ENCODE data around the gene SERINC5.
"Not testable (repeated sequence)": the region's sequence is repeated elsewhere in the genome, so short reads cannot be mapped to it uniquely, and the experiment has no call there.

Gene SERINC5

GRCh38 chr5:80160242-80160641, 95.6 kb downstream of the SERINC5 start:
- DNase-seq = no peak

DNA sequence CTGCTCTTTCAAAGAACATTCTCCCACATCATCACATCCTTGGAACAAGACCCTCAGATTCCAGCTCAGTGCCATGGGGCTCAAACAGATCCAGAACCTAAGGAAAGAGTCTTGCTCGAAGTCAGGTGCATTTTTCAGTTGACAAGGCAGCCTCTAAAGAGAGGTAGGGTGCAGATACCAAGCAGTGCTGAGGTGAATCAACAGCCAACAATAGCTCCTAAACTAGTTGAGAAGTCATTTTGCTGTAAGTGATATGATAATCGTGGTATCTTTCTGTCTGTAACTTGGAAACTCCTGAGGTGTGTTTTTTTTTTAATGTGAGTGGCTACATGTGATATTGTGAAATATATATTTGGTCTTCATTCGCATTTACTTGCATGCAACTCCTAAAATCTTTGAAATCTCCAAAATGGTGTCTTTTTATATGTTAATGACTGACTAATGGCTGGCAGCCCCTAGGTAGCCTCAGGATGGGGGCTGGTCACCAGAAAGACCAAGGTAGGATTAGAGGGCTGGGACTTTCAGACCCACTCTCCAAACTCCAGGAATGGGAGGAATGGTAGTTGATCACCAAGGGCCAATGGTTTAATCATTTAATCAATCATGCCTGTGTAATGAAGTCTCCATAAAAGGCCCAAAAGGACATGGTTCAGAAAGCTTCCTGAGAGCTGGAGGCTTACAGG, 96.6 kb downstream of the SERINC5 start:
- DNase-seq = no peak

DNA sequence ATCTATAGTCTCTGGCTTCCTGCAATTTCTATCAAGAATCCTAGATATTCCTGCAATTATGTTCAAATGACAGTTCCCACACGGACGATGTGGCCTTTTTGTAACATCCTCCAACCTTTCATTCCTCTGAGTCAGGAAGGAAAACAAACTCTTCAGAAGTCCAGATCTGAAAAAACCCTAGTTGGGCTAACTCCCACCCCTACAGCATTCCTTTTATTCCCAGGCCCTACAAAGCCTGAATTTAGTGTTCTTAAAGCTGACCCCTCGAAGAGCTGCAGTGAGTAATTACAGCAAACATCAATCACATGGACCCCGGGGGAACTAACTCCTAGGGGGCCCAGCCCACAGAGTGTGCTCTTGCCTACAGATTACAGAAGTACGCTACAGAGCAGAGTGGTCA, 99.7 kb downstream of the SERINC5 start:
- peak; percentile 27 for DNase-seq

DNA sequence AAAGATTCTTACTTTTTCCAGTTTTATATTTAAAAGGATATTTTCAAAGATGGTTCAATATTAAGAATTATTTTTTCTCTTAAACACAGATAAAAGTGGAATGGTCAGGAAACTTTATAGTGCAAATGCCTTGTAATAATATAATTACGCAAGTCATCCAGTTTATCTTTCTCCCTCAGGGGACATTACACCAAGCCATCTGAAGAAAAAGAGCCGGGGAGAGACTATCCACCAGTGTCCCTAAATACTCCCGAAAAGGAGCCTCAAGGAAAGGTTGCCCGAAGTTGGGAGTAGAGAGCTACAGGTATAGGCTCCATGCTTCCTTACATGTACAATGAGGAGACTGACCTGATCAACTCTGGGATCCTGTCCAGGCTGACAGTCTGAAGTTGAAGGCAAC, 101.1 kb downstream of the SERINC5 start:
- DNase-seq = no peak

DNA sequence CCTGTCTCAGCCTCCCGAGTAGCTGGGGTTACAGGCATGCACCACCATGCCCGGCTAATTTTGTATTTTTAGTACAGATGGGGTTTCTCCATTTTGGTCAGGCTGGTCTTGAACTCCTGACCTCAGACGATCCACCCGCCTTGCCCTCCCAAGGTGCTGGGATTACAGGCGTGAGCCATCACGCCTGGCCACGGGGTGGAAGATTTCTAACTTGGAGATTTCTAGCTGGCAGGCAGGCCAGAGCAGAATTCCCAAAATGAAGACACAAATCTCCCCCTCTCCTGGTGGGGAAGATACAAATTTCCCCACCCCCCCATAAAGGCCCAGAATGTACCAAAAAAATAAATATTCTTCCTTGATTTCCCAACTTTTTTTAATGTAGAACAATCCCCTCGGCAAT, 101.6 kb downstream of the SERINC5 start:
- DNase-seq = not testable (repeated sequence)

- no peak for DNase-seq
Observed at GRCh38 chr5:80153586-80154126, 102.2 kb downstream of the SERINC5 start.

GRCh38 chr5:80152778-80153177, 103.1 kb downstream of the SERINC5 start:
- no peak for DNase-seq

- no peak for DNase-seq
Observed at GRCh38 chr5:80151890-80152289, 104.0 kb downstream of the SERINC5 start.

DNA sequence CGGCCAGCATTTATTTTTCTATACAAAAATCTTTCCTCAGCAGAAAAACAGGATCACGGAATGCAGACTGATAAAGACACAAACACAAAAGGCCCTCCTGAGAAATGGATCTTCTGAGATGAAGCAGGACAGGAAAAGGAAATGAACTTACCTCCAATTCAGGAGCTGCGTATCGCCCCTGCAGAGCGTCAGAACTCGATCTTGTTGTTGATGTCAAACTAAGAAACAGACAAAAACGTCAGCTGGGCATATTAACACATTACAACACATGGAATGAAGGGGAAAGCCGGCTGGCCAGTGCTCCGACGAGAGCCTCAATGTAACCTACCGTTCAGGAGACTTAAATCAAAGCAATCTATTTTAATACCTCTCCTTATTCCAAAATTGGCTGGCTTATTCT, 105.1 kb downstream of the SERINC5 start:
- DNase-seq = no peak

DNA sequence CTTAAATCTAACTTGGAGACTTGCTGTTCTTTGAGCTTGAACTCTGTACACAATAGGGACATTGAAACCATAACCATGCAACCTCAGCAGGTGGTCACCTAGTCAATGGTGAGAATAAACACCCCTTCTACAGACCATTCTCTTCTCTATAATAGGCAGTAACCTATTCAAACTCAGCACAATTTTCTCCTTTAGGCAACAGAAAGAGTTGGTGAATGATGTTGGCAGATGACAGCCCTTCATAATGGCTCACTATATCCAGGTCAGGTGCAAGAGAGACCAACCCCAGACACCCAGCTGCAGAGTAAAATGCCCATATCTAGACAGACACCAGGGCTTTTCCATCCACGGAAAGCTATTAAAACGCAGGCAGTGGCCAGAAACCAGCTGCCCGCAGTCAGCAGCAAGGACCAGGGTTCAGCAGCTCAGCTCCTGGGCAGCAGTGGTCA, 106.7 kb downstream of the SERINC5 start:
- no peak for DNase-seq

DNA sequence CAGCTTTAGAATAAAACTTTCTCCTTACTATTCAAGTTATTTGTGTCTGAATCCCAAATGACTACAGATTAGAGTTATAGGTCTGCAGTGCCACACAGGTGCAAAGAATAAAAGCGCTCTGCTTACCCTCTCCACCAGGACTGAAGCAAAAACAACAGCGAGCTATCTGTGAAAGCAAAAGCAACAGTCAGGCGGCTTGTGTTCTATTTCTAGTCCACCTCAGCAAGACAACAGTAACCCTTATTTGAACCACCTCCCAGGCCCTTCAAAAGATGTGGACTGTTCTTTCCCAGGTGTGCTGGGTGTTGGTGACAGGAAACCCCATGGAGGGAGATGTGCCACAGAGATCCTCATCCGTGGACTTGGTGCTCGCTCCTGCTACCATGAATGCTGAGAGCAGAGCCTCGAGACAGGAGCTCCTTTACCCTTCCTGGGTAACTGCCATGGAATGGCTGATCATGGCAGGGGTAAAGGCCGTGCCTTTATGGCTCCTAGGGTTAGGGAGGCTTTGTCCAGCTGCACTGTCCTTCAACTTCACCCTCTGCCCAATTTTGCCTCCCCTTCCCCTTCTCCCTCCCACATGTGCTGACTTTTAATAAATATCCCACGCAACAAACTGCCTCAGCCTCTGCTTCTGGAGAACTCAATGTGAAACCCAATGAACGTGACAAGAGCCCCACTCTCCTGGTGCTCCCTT, 108.6 kb downstream of the SERINC5 start:
- no peak for DNase-seq

- no peak for DNase-seq
Observed at GRCh38 chr5:80146046-80146445, 109.8 kb downstream of the SERINC5 start.

GRCh38 chr5:80143491-80143890, 112.4 kb downstream of the SERINC5 start:
- DNase-seq = no peak

- no peak for DNase-seq
Observed at GRCh38 chr5:80142996-80143395, 112.9 kb downstream of the SERINC5 start.

GRCh38 chr5:80141681-80142080, 114.2 kb downstream of the SERINC5 start:
- no peak for DNase-seq

DNA sequence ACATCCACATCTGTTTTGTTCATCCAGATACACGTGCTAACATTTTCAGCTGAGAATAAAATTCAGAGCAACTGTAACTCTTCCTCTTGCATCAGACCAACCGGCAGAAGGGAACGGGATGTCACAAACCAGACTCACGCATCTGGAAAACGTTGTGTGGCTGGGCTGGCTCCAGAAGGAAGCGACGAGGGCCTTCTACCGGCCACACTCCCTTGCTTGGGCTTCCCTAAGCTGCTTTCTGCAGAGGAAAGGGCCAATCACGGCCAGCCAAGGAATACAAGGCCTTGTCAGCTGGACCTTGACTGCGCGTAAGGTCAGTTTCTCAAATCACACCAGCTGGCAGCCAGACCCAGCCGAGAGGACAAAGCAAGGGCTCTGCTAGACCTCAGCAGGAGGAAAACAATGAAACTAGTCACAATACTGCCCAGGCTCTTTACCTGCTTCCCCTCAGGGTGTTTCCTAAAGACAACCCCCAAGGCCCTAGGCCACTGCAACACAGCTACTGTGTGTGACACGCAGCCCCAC, 114.6 kb downstream of the SERINC5 start:
- no peak for DNase-seq

DNA sequence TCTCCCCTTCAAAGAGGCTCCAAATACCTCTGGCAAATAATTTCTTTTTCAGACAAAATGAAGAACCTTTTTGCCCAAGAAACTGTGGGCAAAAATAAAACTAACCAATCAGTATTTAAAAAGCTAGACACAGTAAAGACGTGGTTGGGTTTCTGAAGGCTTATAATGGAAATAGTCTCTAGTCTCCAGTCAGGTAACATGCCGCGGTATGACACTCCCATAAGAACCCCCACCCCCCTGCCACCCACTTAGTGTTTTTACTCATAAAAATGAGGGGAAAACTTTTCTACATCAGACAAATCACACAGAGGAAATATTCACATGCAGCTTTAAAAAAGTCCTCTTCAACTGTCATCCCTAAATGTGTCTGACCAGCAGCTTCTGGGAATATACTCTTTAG, 115.4 kb downstream of the SERINC5 start:
- no peak for DNase-seq

DNA sequence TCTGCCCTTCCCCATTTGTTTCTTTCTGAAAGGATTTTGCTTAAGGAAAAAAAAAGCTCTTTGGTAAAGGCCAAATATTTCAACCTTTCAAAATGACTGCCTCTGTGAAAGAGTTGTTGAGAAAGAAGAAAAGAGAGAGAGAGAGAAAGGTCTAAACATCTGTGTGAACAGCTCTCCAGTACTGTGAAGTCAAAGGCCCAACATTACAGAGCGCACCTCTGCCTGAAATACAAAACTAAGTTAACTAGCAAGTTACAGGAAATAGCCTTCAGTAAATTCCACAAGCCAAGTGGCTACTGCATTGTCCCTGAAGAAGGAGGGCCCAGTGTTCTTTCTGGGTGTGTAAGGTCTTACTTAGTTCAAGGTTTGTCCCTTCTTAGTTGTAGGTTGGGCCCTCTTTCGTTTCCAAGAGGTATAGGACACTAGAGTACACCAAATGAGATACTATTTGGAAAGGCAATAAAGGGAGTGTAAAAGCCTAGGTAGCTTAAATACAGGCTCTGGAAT, 116.3 kb downstream of the SERINC5 start:
- no peak for DNase-seq

DNA sequence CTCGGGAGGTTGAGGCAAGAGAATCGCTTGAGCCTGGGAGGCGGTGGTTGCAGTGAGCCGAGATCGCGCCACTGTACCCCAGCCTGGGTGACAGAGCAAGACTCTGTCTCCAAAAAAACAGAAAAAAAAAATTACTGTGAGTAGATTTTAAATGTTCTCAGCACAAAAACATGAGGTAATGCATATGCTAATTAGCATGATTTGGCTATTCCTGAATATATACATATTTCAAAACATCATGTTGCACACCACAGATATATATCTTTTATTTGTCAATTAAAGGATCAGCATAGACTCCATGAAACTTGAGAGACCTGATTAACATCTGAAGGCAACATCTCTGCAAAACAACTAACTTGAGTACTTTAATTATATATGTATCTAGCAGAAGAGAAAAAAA, 117.4 kb downstream of the SERINC5 start:
- no peak for DNase-seq

DNA sequence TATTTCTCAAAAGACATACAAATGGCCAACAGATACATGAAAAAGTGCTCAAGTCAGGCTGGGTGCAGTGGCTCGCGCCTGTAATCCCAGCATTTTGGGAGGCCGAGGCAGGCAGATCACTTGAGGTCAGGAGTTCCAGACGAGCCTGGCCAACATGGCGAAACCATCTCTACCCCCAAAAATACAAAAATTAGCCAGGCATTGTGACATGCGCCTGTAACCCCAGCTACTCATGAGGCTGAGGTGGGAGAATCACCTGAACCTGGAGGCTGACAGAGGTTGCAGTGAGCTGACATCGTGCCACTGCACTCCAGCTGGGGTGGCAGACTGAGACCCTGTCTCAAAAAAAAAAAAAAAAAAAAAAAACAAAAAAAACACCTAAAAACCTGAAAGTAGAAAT, 119.0 kb downstream of the SERINC5 start:
- DNase-seq = not testable (repeated sequence)

GRCh38 chr5:80134876-80135275, 121.0 kb downstream of the SERINC5 start:
- DNase-seq = no peak

- DNase-seq = no peak
Observed at GRCh38 chr5:80129146-80129545, 126.7 kb downstream of the SERINC5 start.

GRCh38 chr5:80128141-80128540, 127.7 kb downstream of the SERINC5 start:
- peak; percentile 84 for DNase-seq

GRCh38 chr5:80127116-80127552, 128.7 kb downstream of the SERINC5 start:
- peak; percentile 15 for DNase-seq
